ENCODE measurements around the gene ALPG. TPM values are rescaled to one million over a fixed set of nuclear protein-coding genes. Genes with fewer than 3 reads are reported as not detected.
"Not testable (repeated sequence)": the region's sequence is repeated elsewhere in the genome, so short reads cannot be mapped to it uniquely, and the experiment has no call there.

The ALPG gene
- total RNA-seq, 1 donor from 2014 or later = not detected

GRCh38 chr2:232394431-232394830 is 12.2 kb upstream of the ALPG start:
- not testable (repeated sequence) for DNase-seq (ENCODE audit: low read depth)

DNA sequence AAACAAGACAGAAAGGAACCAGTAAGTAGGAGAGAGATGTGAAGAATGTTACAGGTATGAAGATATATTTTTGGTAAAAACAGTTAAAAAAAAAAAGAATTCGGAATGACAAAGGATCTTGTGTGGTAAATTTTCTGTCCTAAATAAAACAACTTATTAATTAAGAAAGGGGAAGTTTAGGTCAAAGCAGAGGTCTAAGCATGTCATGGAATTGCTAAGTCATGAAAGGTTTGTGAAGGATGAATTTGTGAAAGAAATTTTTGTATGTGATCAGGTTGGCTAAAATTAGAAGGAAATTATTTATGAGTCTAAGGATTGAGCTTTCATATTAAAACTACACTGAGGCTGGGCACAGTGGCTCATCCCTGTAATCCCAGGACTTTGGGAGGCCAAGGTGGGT is 11.1 kb upstream of the ALPG start:
- DNase-seq (ENCODE audit: low read depth) = no peak

- no peak for DNase-seq (ENCODE audit: low read depth)
These were observed 10.0 kb upstream of the ALPG start for GRCh38 chr2:232396683-232397082.

GRCh38 chr2:232398293-232399034 is 8.2 kb upstream of the ALPG start:
- DNase-seq (ENCODE audit: low read depth) = no peak

- DNase-seq (ENCODE audit: low read depth) = no peak
These were observed 6.2 kb upstream of the ALPG start for GRCh38 chr2:232400256-232401015.

- DNase-seq (ENCODE audit: low read depth) = no peak
These were observed 4.1 kb upstream of the ALPG start for GRCh38 chr2:232402518-232402917.

- DNase-seq (ENCODE audit: low read depth) = no peak
These were observed 617 bp upstream of the ALPG start for GRCh38 chr2:232405943-232406510.

DNA sequence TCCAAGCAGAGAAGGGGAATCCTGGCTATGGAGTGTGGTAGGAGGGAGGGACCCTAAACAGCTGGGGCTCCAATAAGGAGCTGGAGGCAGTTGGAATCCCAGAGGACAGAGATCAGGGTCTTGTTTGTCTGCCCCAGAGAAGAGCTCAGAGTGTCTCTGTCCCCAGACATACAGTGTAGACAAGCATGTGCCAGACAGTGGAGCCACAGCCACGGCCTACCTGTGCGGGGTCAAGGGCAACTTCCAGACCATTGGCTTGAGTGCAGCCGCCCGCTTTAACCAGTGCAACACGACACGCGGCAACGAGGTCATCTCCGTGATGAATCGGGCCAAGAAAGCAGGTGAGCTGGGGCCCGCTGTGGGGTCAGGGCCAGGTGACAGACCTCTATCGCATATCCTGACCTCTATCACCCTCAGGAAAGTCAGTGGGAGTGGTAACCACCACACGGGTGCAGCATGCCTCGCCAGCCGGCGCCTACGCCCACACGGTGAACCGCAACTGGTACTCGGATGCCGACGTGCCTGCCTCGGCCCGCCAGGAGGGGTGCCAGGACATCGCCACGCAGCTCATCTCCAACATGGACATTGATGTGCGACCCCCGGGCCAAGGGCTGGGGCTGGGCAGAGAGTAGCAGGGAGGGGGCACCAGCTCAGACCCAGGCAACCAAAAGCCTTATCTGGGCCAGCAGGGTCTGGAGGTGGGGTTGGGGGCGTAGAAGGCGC is 945 bp downstream of the ALPG start:
- DNase-seq (ENCODE audit: low read depth) = not testable (repeated sequence)

DNA sequence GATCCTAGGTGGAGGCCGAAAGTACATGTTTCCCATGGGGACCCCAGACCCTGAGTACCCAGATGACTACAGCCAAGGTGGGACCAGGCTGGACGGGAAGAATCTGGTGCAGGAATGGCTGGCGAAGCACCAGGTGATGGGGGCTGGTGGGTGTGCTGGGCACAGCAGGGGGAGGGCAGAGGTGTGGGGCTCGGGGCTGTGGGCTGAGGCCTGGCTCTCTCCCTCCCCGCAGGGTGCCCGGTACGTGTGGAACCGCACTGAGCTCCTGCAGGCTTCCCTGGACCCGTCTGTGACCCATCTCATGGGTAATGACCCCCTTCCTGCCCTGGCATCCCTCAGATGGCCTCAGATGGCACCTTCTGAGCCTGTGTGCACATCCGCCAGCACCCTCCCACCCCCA is 1.6 kb downstream of the ALPG start:
- DNase-seq (ENCODE audit: low read depth) = not testable (repeated sequence)

GRCh38 chr2:232409617-232410016 is 3.0 kb downstream of the ALPG start:
- not testable (repeated sequence) for DNase-seq (ENCODE audit: low read depth)

DNA sequence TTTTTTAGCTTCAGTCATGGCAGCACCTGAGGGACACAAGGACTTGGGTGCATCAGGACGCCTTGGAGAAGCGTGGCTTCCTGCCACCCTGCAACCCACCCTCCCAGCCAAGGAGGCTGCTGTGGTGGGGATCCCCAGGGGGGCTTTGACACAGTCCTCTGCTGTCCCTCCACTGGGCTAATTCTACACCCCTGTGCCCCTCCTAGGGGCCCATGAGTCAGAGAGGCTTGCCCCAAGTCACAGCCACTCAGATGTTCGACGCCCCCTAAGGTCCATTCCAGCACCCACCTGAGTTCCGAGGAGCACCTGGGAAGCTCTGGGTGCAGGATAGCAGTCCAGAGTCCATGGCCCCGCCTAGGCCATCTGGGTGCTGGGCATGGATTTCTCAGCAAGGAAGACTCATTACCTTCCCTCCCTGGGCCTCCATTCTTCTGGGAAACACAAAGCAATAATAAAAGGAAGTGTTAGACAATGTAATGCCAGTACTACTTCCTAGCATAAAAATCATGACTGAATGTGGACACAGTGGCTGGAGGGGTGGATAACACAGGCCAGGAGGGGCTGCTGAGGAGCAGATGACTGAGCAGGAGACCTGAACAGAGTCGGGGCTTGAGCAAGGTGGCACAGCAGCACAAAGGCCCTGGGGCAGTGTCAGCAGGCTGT is 3.7 kb downstream of the ALPG start:
- no peak for DNase-seq (ENCODE audit: low read depth)

DNA sequence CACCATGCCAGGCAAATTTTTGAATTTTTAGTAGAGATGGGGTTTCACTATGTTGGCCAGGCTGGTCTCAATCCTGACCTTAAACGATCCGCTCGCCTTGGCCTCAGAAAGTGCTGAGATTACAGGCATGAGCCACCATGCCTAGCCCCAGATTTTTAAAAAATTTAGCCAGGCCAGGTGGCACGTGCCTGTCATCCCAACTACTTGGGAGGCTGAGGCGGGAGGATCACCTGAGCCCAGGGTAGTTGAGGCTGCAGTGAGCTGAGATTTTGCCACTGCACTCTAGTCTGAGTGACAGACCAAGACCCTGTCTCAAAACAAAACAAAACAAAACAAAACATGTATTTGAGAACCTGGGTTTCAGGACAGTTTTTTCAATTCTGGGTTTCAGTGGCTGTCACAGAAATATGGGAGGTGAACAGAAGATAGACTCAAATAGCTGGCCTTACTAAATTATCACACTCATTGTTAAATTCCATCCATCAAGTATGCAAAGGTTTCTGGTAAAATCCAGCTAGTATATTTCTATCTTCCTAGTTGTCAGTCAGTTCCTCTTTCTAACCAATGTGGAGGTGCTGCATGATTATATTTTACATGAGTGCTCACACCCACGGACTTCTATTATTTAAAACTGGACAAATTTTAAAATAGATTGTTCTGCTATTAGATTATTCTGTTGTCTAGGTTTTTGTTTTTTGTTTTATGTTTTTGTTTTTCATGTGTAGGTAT is 5.4 kb downstream of the ALPG start:
- DNase-seq (ENCODE audit: low read depth) = no peak

DNA sequence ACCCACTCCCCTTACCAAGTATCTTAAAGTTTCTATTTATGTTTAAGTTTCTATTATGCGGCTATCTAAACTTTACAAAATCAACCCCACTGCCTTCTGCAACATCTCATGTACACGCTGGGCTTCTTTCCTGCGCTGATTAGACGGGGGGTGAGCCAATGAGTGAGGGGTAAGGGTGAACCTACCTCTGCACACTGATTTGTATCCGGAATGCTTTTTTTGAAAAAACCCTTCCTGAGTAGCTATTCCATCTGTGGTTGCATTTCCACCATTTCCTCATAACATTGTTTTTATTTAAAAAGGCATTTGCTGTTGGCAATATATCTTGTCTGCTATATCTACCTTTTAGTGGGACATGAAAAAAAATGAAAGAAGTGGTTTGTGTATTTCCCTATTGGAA is 6.3 kb downstream of the ALPG start:
- no peak for DNase-seq (ENCODE audit: low read depth)

GRCh38 chr2:232415138-232415690 is 8.6 kb downstream of the ALPG start:
- no peak for DNase-seq (ENCODE audit: low read depth)

- no peak for DNase-seq (ENCODE audit: low read depth)
These were observed 9.3 kb downstream of the ALPG start for GRCh38 chr2:232415736-232416520.

DNA sequence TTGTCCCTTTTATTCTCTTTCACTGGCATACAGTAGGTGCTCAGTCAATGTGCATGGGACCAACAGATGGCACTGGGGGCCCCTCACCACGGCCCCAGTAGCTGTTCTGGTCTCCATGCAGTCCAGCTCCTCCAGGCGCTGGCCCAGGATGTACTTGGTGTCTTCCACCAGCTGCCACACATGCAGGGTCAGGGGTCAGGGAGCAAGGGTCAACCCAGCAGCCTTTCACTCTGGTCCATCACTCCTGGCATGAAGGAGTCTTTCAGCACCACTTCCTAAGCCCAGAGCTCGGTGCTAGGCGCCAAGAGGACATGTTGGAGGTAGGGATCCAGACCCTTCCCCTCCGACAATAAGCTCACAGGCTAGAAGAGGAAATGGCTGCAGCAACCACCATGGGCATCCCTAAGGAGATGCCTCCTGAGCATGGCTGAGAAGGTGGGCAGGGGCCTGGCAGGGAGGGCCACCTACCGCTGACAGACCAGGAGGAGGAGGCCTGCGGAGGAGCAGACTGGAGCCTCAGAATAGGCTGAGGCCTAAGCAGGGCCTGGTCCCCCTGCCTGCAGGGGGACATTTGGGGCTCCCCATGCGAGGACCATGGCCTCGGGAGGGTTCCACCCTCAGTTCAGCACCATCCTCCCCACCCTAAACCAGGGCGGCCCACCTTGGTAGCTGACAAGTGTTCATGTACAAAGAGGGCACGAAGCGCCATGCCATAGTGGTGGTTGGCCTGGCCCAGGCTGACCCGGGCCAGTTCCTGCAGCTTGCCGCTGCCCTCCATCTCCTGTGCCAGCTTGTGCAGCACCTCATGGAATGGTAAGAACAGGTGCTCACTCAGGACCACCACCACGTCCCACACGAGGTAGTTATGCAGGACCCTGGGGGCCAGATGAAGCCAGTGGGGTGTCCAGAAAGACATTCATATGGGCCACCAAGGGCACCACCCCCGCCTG is 10.2 kb downstream of the ALPG start:
- no peak for DNase-seq (ENCODE audit: low read depth)

- DNase-seq (ENCODE audit: low read depth) = no peak
These were observed 10.8 kb downstream of the ALPG start for GRCh38 chr2:232417489-232417888.

DNA sequence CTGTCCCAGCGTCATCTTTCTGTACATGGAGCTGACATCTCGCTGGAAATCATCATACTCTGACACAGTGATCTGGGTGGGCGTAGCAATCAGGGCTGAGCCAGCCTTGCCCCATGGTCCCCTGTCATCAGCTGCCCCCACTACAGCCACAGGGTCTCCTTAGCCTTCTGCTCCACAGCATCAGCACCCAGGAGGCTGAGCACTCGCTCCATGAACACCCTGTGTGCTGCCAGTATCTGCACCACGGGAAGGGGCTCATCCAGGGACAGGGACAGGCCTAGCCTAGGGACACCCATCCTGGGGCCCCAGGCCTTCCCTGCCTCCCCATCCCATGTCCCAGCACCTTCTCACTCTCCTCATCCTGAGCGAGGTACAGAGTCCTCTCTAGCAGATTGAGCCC is 11.4 kb downstream of the ALPG start:
- no peak for DNase-seq (ENCODE audit: low read depth)

Data from myocyte (in vitro differentiated cells).